ENCODE measurements around the gene SMARCD1.
A peak's percentile ranks its signal among the peaks of the same experiment; 100 is the strongest.

Gene SMARCD1

DNA sequence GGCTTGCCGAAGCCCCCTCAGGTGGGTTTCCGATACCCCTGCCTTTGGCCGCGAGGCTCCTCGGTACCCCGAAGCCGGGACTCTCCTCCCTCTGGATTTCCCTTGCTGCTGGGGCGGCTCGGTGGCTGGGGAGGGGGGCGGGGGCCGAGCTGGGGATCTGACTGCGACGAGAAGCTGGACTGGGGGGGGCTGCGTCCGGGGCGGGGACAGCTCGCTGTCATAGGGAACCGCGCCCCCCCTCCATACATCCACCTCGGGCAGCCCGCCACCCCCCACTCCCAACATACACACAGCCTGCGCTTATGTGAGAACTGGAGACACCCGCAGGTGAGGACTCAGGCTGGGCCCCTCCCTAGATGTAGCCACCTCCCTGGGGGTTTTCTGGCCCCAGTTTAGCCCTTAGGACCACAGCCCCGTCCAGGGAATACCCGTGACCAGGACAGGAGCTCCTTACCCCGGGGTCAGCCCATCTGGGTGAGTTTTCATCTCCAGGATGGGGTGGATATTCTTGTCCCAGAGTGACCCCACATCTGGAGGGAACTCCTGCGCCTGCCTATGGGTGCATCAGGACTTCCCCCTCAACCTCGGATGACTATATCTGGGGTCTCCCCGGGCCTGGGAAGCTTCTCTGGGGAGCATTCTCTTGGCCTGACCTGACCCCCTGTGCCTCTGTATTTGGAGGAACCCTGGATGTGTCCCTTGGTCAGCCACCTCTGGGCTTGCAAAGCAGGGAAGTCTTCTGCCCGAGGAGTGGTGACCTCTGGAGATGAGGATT lies 27.1 kb upstream of the SMARCD1 start:
- DNase-seq, result peak; percentile 34

DNA sequence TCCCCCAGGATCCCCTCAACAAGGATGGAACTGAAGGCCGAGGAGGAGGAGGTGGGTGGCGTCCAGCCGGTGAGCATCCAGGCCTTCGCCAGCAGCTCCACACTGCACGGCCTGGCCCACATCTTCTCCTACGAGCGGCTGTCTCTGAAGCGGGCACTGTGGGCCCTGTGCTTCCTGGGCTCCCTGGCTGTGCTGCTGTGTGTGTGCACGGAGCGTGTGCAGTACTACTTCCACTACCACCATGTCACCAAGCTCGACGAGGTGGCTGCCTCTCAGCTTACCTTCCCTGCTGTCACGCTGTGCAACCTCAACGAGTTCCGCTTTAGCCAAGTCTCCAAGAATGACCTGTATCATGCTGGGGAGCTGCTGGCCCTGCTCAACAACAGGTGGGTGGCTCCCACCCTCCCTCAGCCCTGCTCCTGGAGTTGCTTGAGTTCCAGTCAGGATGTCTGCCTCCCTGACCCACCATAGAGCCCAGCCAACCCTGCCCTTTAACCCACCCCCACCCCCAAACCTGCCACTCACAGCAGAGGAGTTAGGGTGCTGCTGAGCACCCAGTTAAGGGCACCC lies 26.3 kb upstream of the SMARCD1 start:
- no peak for DNase-seq

DNA sequence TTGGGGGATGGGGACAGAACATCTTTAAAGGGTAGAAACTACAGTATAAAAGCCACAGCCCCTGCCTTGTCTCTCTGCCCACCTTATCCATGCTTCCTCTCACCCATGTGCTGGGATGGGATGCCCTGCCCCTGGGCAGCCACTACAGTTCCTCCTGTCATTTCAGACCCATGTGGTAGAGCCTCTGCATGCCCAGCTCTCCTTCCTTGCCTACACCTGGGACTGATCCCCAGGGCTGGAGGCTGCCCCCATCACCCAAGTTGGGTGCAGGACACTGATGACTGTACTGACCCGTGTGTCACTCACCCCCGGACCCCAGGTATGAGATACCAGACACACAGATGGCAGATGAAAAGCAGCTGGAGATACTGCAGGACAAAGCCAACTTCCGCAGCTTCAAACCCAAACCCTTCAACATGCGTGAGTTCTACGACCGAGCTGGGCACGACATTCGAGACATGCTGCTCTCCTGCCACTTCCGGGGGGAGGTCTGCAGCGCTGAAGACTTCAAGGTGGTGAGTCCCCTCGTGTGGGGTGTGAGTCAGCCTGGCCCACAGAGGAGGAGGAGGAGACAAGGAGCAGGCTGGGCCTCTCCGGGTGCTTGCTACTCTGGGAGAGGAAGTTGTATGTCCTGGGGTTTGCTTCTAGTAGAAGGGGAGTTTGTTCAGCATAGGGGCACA lies 25.6 kb upstream of the SMARCD1 start:
- DNase-seq, result peak; percentile 76

DNA sequence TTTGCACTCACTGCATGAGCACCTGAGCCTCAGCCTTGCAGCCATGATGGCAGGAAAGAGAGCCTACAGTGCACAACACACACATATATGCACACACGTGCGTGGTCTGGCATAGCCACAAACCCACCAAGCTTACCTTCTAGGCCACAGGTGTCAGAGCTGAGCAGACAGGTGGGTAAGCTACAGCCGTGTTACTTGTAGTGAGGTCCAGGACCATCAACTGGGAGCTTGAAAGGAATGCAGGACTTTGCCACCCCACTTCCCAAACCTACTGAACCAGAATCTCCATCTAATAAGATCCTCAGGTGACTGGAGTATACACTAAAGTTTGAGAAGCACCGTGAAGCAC lies 25.0 kb upstream of the SMARCD1 start:
- DNase-seq, result no peak

DNA sequence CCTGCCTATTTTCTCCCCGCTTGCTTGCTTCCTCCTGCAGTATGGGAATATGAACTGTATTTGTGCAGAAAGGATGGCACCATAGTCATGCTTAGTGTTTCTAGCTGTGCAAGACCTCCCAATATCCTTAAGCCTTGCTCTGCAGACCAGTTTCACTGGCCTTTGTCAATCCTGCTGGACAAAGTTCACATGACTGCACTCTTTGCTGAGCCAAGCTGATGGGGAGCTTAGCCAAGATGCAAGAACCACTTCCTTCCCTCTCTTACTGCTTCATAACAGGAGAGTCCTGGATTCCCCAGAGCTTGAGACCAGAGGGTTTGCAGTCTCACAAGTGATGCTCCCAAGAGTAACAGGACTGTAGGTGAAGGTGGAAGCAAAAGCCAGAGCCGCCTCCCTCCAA lies 24.0 kb upstream of the SMARCD1 start:
- no peak for DNase-seq

DNA sequence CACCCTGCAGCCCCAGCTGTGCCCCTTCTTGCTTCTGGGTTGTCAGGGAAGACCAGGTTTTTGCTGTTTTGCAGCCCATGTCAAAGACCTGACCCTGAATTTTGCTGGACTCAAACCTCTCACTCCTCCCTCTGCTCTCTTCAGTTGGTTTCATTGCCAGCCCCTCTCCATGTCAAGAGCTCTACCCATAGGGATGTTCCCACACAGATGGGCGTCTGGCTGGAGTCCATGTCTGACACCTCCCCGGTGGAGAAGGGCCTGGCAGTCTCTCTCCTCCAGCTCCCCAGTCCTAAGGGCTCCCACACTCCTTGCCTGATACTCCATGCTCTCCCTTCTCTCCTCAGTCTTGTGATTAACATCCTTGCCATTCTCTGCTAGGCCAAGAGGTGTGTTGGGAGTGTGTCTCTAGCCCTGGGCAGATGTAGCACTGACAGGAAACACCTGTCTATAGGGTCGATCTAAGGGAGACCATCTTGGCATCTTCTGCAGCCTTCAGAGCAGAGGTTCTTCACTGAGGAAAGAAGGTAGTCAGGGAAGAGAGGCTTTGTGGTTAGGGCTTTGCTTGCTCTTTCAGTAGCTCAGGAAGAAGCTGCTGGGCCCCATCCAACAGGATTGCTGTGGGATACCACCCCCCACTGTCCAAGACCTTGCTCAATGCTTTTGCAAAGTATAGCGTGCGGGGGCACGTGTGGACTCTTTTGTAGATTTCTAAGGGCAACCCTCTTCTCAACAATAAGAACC lies 23.0 kb upstream of the SMARCD1 start:
- DNase-seq, result no peak

DNA sequence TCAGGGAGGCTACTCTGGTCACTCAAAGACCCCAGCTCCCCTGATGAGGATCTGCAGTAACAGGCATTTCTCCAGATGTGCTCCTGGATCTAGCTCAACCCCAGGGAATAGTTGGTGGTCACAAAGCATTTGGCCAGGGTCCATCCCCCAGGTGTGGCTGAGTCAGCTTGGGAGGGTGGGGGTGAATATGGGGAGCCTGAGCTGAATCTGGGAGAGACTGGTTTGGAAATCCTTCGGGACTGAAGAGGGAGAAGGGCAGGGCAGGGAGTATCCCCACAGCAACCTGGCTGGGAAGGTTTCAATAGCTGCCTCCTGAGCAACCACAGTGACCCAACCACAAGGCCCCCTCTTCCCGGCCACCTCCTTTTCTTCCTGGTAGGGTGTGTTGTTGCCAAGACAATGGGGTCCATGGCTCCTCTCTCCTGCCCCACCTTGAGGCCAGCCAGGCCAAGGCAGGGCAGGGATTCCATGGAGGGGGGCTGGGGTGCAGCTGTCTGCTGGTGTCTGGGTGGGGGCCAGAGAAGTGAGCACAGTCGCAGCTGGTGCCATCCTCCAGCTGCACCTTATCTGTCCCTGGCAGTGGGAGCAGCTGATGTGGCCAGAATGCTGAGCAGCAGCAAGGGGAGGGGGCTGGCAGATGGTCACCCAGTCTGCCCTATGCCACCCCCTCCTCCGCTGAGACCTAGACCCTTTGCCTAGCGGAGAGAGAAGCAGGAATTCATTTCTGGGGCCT lies 22.2 kb upstream of the SMARCD1 start:
- no peak for DNase-seq

DNA sequence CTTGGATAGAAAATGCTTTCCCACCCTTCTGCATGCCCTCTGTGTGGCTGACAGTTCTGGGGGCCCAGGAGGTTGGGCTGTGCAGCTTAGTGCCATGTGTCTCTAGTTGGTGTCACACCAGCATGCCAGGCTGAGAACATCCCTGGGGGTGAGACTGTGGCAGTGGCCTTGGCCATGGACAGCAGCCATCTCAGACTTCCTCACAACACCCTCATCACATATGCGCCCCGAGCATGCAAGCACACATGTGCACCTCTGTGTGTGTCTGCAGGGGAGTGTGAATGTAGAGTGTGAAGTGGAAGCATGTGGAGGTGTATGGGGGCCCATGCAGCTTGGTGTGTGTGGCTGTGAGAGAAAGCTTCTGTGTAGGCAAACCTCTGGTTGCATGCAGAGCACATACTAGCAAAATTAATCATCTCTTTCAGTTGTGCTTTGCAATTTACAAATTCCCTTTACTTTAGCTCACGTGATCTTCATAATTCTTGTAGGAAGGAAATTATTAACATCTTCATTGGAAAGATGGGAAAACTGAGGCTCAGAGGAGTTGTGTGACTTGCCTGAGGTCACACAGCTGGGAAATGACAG lies 19.3 kb upstream of the SMARCD1 start:
- DNase-seq, result no peak

DNA sequence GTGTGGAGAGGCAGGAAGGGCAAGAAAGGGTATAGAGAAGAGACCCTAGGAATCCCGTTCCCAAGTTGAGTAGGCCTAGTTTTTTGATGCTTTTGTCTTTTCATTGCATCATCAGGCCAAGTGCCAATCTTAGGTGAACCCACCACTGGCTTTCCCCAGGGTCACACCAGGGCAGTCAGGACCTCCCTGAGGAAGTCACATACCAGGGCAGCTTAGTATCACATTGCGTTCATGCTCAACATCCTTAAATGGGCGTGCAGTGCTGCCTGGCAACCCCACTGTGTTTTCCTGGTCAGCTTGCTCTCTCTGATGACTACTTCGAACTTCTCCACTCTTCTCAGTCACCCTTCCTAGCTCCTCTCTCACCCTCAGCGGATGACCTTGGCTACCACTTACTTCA lies 18.7 kb upstream of the SMARCD1 start:
- DNase-seq, result no peak

DNA sequence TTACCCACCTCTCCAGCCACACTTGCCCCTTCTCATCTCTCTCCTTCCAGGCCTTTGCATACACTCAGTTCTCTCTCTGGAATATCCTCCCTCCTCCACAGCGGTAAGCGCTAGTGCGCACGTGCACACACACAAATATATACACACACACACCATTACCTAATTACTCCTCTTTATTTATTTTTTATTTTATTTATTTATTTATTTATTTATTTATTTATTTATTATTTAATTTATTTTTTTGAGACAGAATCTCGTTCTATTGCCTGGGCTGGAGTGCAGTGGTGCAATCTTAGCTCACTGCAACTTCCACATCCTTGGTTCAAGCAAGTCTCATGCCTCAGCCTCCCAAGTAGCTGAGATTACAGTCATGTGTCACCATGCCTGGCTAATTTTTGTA lies 16.1 kb upstream of the SMARCD1 start:
- DNase-seq, result no peak

DNA sequence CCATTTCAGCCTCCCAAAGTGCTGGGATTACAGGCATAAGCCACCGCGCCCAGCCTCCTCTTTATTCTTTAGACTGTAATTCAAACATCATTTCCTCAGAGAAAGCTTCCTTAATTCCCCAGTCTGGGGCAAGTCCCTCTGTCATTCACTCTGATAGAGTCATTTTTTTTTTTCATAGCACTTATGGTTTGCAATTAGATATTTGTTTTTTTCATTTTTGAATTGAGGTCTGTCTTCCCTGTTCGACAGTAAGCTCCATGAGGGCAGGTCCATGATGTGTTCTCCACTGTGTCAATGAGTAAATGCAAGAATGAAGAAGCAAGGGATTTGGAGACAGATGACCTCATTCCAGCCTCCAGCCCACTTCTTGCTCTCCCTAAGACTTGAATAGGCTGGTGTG lies 15.6 kb upstream of the SMARCD1 start:
- no peak for DNase-seq

DNA sequence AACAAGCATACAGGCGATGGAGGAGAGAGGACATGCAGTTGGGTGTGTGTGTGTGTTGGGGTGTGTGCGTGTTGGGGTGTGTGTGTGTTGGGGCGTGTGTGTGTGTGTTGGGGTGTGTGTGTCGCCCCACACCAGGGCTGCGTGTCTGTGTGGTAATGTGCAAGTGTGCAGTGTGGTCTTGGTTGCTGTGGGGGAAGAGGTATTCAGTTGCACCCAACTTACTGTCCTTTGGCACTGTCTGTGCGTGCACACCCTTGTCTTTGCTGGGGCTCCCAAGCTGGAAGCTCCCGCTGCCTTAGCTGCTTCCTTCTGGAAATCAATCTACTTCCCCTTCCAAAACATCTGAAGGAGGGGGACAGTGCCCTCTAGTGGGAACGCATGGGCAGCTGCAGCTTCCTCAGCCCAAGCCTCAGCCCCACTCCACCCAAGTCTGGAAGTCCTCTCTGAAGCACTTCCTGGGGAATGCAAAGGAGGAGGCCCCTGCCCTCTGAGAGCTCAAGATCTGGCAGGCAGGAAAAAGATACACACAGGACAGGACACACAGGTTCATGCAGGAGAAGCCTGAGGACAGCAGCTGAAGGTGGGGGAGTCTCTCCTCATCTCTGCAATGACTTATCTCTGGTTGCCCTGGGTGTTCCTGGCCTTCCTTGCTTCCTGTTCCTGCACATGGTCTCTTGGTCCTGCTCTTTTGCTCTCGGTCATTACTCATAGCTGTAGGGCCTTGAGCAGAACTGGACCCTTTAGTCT lies 14.7 kb upstream of the SMARCD1 start:
- peak; percentile 80 for DNase-seq

DNA sequence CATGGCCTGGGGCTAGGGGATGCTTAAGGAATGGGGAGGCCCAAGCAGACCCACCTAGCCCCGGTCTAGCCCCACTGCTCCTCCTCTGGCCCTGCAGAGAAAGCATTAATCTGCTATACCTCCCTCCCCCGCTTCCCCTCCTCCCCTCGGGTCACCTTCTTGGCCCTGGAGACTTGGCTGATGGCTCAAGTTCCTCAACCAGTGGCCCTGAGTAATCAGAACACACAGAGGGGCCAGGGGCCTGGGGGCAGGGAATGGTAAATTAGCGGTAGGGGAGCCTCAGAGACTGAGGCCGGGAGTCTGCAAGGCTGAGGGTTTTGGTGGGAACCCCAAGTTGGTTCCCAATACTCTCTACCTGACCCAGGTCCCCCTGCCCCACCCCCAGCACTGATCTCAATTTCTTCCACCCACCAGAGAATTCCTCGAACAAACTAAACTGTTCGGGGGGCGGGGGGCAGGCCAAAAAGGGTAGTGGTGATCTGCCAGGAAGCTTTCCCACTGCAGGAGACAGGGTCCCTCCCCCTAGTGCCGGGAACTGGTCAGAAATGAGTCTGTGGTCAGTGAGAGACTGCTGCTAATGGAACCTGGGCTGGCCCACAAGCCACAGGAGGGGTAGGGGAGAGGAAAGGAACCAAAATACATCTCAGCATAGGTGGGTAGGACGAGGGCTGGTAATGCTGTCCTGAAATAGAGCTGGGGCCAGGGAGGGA lies 12.8 kb upstream of the SMARCD1 start:
- no peak for DNase-seq

DNA sequence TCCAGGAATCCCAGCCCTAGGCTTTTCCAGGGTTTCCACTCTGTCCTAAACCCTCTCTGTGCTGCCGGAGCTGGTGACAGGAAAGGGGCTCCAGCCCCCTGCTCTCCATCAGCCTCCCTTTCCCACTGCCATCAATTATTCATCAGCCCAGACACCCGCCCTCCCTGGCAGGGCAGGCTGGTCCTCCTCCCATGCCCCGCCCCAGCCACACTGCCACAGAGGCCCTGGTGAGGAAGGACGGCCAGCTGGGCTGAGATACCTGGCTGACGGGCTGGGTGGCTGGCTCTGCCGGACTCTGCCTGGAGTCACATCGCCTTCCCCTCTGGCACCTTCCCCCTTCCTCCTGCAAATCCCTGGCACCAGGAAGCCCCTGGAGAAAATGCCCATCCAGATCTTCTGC lies 11.9 kb upstream of the SMARCD1 start:
- no peak for DNase-seq

DNA sequence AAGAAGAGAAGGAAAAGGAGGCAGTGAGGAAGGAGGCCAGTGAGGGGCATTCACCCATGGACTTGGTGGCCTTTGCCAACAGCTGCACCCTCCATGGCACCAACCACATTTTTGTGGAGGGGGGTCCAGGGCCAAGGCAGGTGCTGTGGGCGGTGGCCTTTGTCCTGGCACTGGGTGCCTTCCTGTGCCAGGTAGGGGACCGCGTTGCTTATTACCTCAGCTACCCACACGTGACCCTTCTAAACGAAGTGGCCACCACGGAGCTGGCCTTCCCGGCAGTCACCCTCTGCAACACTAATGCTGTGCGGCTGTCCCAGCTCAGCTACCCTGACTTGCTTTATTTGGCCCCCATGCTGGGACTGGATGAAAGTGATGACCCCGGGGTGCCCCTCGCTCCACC lies 11.4 kb upstream of the SMARCD1 start:
- no peak for DNase-seq

DNA sequence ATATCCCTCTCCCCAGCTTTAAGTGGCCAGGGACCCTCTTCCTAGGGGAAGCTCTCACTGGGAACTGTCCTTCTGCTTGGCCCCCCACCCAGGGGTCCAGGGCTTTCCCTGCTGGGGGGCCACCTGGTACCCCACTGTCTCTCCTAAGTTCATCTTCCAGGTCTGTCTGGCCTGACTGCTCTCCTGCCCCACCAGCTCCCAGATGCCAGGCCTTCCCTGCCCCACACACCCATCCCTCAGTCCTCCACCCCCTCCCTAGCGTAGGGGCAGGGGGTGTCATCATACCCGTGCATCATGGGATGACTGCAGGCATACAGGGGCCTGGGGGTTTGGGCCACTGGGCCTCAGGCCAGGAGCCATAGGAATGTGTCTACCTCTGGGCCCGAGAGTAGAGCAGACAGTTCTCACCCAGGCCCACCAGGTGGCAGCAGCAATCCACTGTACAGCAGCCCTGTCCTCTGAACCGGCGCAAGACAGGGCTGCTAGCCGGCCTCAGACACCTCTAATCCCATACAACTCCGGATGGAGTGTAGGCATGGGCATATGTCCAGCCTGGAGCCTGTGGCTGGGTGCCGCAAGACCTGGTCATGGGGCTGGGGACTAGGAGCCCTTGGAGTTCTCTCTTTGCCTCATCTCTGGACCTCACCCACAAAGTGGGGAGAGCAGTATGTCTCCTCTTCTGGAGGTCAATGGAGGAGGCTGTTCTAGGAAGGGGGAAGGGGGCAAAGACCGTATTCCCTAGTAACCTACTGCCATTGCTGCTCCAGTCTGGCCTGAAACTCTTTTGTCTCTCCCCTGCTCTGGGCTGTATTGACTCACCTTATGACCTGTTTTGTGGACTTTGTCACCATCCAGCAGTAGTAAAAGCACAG lies 10.0 kb upstream of the SMARCD1 start:
- DNase-seq, result peak; percentile 88

DNA sequence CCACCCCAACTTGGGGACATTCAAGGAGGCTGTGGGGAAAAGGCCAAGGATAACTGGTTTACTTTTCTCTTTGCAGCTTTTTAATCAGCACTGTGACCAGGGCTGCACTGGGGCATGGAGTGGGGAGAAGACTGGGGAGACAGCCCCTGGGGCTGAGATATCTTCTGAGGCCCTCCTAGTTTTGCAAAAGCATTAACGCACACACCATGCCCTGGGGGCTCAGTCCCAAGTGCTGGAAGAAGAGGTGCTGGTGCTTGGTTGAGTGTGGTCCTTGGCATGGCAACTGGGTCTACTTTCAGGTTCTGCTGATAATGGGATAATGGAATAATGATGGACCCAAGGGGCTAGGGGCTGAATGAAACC lies 9.4 kb upstream of the SMARCD1 start:
- DNase-seq, result no peak

DNA sequence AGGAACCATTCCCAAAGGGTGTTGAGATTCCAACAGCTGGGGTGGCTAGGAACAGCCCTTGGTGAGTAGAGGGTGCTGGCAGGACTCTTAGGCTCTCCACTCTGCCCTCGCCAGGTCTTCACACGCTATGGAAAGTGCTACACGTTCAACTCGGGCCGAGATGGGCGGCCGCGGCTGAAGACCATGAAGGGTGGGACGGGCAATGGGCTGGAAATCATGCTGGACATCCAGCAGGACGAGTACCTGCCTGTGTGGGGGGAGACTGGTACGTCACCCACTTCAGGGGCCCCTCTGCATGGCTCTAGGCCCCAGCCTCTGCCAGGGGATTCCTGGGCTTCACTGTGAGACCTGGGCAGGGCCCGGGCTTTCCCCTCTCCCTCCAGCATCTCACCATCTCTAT lies 8.0 kb upstream of the SMARCD1 start:
- no peak for DNase-seq

DNA sequence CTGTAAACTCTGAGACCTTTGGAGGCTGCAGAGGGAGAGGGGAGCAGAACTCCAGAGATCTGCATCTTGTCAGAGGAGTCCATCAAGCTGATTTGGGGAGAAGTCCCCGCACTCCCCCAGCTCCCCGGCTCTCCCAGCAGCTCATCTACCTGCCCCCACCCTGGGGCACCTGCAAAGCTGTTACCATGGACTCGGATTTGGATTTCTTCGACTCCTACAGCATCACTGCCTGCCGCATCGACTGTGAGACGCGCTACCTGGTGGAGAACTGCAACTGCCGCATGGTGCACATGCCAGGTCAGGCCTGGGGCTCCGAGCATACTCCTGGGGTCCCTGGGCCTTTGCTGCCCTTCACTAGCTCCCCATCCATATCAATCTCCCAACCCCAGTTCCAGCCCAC lies 6.9 kb upstream of the SMARCD1 start:
- DNase-seq, result no peak

DNA sequence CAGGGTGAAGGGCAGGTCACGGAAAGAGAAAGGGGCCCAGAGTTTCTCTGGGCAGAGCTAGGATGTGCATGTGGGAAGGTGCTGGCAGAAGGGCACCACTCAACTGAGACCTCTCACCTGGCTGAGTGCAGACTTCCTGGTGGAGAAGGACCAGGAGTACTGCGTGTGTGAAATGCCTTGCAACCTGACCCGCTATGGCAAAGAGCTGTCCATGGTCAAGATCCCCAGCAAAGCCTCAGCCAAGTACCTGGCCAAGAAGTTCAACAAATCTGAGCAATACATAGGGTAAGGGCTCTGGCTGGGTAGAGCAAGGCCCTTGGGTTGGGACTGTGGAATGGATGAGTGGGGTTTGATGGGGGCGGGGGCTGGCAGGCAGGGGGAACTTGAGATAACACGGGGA lies 5.4 kb upstream of the SMARCD1 start:
- DNase-seq, result no peak
